ENCODE measurements around the gene TLR10. TPM values are rescaled to one million over a fixed set of nuclear protein-coding genes. Genes with fewer than 3 reads are reported as not detected.
"Not testable (repeated sequence)": the region's sequence is repeated elsewhere in the genome, so short reads cannot be mapped to it uniquely, and the experiment has no call there.

Gene TLR10
- total RNA-seq, 1 donor from 2014 or later = not detected

- Mint-ChIP-seq H3K4me3 (no peak overlapping the region), H3K4me1 (peaks cover 11% of the 10 kb centered on the region), H3K27me3 (ENCODE audit: low read depth) (no peaks in the 10 kb centered on the region), H3K9me3 (peaks cover 3% of the 10 kb centered on the region), H3K27ac (ENCODE audit: unreplicated experiment) (no peak overlapping the region), H3K36me3 (ENCODE audit: low read depth) (no peaks in the 10 kb centered on the region)
- no peak for TF ChIP-seq CTCF (conservative IDR thresholded peaks at IDR 0.05)
- no peak for DNase-seq (ENCODE audit: low read depth, low spot score)
Measured at GRCh38 chr4:38815885-38816782, 33.3 kb upstream of the TLR10 start.

- Mint-ChIP-seq H3K4me3 (no peak overlapping the region), H3K9me3 (peaks cover 5% of the 10 kb centered on the region), H3K4me1 (peaks cover 11% of the 10 kb centered on the region), H3K27me3 (ENCODE audit: low read depth) (no peaks in the 10 kb centered on the region), H3K27ac (ENCODE audit: unreplicated experiment) (no peak overlapping the region), H3K36me3 (ENCODE audit: low read depth) (no peaks in the 10 kb centered on the region)
- no peak for DNase-seq (ENCODE audit: low read depth, low spot score)
- TF ChIP-seq CTCF (conservative IDR thresholded peaks at IDR 0.05) = no peak
Measured at GRCh38 chr4:38814386-38814785, 31.6 kb upstream of the TLR10 start.

- Mint-ChIP-seq H3K36me3 (ENCODE audit: low read depth) (no peaks in the 10 kb centered on the region), H3K27me3 (ENCODE audit: low read depth) (no peaks in the 10 kb centered on the region), H3K9me3 (peaks cover 6% of the 10 kb centered on the region), H3K4me3 (no peak overlapping the region), H3K27ac (ENCODE audit: unreplicated experiment) (no peak overlapping the region), H3K4me1 (peaks cover 7% of the 10 kb centered on the region)
- DNase-seq (ENCODE audit: low read depth, low spot score) = no peak
- TF ChIP-seq CTCF (conservative IDR thresholded peaks at IDR 0.05) = no peak
Measured at GRCh38 chr4:38811297-38811696, 28.5 kb upstream of the TLR10 start.

- H3K27me3 Mint-ChIP-seq (ENCODE audit: low read depth); DNase-seq (ENCODE audit: low read depth, low spot score); H3K27ac Mint-ChIP-seq (ENCODE audit: unreplicated experiment); H3K9me3 Mint-ChIP-seq; H3K36me3 Mint-ChIP-seq (ENCODE audit: low read depth); H3K4me3 Mint-ChIP-seq; H3K4me1 Mint-ChIP-seq: not testable (repeated sequence)
Measured at GRCh38 chr4:38807462-38807861, 24.7 kb upstream of the TLR10 start.

GRCh38 chr4:38806251-38806650 lies 23.5 kb upstream of the TLR10 start:
- not testable (repeated sequence) for H3K4me1 Mint-ChIP-seq; H3K27me3 Mint-ChIP-seq (ENCODE audit: low read depth)

GRCh38 chr4:38805530-38806145 lies 22.8 kb upstream of the TLR10 start:
- no peak overlapping the region for H3K27ac Mint-ChIP-seq (ENCODE audit: unreplicated experiment)

More at GRCh38 chr4:38806251-38806650, 23.5 kb upstream of the TLR10 start:
- not testable (repeated sequence) for H3K9me3 Mint-ChIP-seq; H3K4me3 Mint-ChIP-seq; DNase-seq (ENCODE audit: low read depth, low spot score); H3K36me3 Mint-ChIP-seq (ENCODE audit: low read depth); H3K27ac Mint-ChIP-seq (ENCODE audit: unreplicated experiment)

More at GRCh38 chr4:38805530-38806145, 22.8 kb upstream of the TLR10 start:
- no peak for TF ChIP-seq CTCF (conservative IDR thresholded peaks at IDR 0.05)
- no peak overlapping the region for H3K4me3 Mint-ChIP-seq
- peaks cover 6% of the 10 kb centered on the region for H3K9me3 Mint-ChIP-seq
- H3K27me3 Mint-ChIP-seq (ENCODE audit: low read depth) = no peaks in the 10 kb centered on the region
- no peaks in the 10 kb centered on the region for H3K4me1 Mint-ChIP-seq
- no peak for DNase-seq (ENCODE audit: low read depth, low spot score)
- peaks cover 7% of the 10 kb centered on the region for H3K36me3 Mint-ChIP-seq (ENCODE audit: low read depth)
